HUES48 (cell line): Measurements from ENCODE around the gene TFPI.

Experiments
- H3K27ac ChIP-seq: one replicate; pipeline ENCODE4 v1.7.0; 2013; ENCODE audit warnings: low read depth, low read length, inconsistent platforms
- H3K27me3 ChIP-seq: 2 replicates; pipeline ENCODE4 v1.6.1; 2013; ENCODE audit warnings: mild to moderate bottlenecking, low read length; ENCODE audit not compliant: control insufficient read depth, insufficient read depth
- H3K36me3 ChIP-seq: 2 replicates; pipeline ENCODE4 v1.6.1; 2013; ENCODE audit warnings: low read length; ENCODE audit not compliant: control insufficient read depth, insufficient read depth
- H3K4me1 ChIP-seq: 2 replicates; pipeline ENCODE4 v1.6.1; 2013; ENCODE audit warnings: mild to moderate bottlenecking, low read length; ENCODE audit not compliant: control insufficient read depth, insufficient read depth
- H3K4me3 ChIP-seq: 2 replicates; pipeline ENCODE4 v1.5.1; 2013; ENCODE audit warnings: mild to moderate bottlenecking, low read depth, low read length
- H3K9ac ChIP-seq: 2 replicates; pipeline ENCODE4 v1.6.1; 2013; ENCODE audit warnings: mild to moderate bottlenecking, low read depth, low read length, moderate library complexity
- H3K9me3 ChIP-seq: 2 replicates; pipeline ENCODE4 v1.6.1; 2013; ENCODE audit warnings: low read length; ENCODE audit not compliant: control insufficient read depth, insufficient read depth

TFPI gene

DNA sequence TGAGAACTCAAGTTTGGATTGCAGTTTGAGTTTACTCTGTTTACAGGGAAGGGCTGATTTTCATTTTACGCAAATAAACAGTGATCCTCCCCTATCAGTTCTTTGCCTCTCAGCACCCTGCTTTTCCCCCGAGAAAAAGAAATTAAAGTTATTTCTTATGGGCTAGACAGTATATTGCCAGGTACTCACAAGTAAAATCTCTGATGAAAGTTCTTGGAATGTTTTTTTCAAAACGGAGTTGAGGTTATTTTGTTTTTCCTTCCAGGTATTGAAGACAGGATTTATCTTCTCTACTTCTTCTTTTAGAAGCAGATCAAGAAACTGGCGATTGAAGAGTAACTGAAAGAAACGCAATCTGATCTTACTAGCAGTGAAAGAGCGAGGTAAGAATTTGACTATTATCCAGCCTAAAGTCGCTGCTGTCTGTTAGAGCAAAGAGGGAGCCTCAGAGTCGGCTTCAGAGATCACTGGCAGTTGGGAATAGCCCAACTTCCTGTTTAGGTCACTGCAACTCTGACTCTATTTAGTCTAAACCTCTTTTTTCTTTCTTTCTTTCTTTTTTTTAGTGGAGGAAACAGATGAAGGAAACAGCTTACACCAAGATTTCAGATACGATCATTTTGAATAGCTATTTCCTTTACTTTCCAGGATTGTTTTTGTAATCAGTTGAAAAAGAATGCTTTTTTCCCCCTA, at the start of gene TFPI:
TFPI (minus strand) TSS at position 425 of the 693 bp plus-strand sequence. CDS start 50,667 bp downstream, outside the sequence.
- H3K9me3 ChIP-seq, result peaks cover 4% of the 10 kb centered on the region; the same call in 1 of the 2 replicates
- H3K27ac ChIP-seq, result peak within 1 kb of the TSS; percentile 77
- peaks cover 13% of the 10 kb centered on the region for H3K4me1 ChIP-seq
- H3K36me3 ChIP-seq, result peaks cover 5% of the 10 kb centered on the region; the same call in 1 of the 2 replicates
- H3K4me3 ChIP-seq, result peak within 1 kb of the TSS; percentile 44; the same call in 1 of the 2 replicates
- H3K27me3 ChIP-seq, result no peaks in the 10 kb centered on the region
- peak within 1 kb of the TSS; percentile 28; the same call in 1 of the 2 replicates for H3K9ac ChIP-seq

DNA sequence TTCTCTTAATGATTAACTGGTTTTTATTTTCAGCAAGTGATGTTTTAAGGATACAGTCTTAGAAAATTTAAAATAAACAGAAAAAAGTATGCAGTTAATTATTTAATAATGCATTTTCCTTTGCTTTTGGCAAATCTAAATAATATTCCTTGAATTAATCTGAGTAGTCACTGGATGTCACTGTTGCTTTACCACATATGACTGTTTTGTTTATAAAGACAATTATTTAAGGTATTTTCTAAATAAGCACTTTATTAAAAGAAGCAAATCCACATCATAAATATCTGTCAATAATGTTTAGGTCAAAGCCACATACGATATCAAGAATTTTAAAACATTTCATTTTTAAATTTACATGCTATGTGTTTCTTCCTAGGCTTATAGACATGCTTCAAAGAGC, 40.6 kb upstream of the TFPI start:
- H3K9ac ChIP-seq, result no peak overlapping the region
- H3K36me3 ChIP-seq, result no peaks in the 10 kb centered on the region
- no peaks in the 10 kb centered on the region for H3K27me3 ChIP-seq
- peaks cover 8% of the 10 kb centered on the region for H3K4me1 ChIP-seq
- no peak overlapping the region for H3K27ac ChIP-seq
- 0 out of 2 replicates have a peak, but pooled peaks cover 4% of the 10 kb centered on the region for H3K9me3 ChIP-seq
- H3K4me3 ChIP-seq, result no peak overlapping the region

DNA sequence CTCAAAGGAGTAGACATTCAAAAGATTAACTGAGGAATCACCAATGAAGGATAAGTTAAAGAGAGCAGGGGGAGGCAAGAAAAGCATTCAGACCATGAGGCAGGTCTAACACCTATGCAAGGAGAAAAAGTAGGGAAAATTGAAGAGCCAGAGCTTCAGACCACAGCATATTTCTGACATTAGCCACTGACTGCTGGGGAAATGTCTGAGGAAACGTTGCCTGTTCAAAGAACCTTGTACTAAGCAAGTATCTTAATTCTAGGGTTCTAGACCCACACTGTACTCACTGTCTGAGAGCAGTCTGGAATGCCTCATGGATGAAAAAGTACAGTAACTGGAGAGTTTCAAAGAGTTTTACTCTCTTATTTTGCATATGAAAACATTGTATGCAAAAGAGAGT, 39.5 kb upstream of the TFPI start:
- Histone ChIP-seq H3K27ac (no peak overlapping the region), H3K36me3 (no peaks in the 10 kb centered on the region), H3K4me1 (peaks cover 13% of the 10 kb centered on the region), H3K27me3 (no peaks in the 10 kb centered on the region), H3K4me3 (no peak overlapping the region), H3K9me3 (0 out of 2 replicates have a peak, but pooled peaks cover 4% of the 10 kb centered on the region), H3K9ac (no peak overlapping the region)

DNA sequence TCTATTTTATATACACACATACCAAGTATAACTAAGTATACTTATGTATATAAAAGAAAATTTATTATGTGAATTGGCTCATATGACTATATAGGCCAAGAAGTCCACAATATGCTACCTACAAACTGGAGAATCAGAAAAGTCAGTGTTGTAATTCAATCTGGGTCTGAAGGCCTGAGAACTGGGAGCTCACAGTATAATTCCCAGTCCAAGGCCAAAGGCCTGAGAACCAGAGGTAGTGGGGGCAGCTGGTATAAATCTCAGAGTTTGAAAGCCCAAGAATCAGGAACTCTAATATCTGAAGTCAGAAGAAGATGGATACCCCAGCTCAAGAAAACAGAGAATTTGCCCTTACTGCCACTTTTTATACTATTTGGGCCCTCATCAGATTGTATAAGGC, 38.9 kb upstream of the TFPI start:
- H3K27ac ChIP-seq, result no peak overlapping the region
- 0 out of 2 replicates have a peak, but pooled peaks cover 4% of the 10 kb centered on the region for H3K9me3 ChIP-seq
- no peaks in the 10 kb centered on the region for H3K36me3 ChIP-seq
- peaks cover 13% of the 10 kb centered on the region for H3K4me1 ChIP-seq
- H3K27me3 ChIP-seq, result no peaks in the 10 kb centered on the region
- H3K4me3 ChIP-seq, result no peak overlapping the region
- H3K9ac ChIP-seq, result no peak overlapping the region

GRCh38 chr2:187590175-187590574, 35.9 kb upstream of the TFPI start:
- Histone ChIP-seq H3K36me3 (no peaks in the 10 kb centered on the region), H3K4me3 (no peak overlapping the region), H3K9ac (no peak overlapping the region), H3K4me1 (peaks cover 13% of the 10 kb centered on the region), H3K27me3 (no peaks in the 10 kb centered on the region), H3K9me3 (0 out of 2 replicates have a peak, but pooled peaks cover 4% of the 10 kb centered on the region), H3K27ac (no peak overlapping the region)

DNA sequence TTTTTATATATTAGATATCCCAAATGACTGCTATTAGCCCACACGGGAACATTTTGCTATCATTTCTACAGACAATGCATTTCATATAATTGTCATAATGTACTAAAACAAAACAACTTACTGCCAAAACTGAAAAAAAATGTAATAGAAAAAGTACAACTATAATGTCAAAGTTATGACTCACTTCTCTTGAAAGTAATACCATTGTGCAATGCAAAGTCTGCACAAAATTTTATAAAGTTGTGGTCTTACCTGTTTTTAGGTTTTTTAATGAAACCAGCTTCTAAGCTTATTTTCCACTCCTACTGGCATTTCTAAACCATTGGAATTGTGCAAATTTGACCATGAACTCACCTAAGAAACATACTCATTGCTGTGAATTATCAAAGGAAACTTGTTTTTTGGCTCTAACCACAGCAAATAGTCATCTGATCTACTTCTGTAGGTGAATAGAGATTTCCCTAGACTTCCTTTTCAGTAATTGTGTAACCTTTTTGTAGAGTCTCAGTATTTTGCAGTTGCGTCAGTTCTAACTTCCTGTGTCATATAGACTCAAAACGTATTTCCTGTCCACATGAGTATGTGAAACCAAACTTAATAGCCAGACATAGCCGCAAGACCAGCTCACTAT, 31.9 kb upstream of the TFPI start:
- no peak overlapping the region for H3K4me3 ChIP-seq
- no peak overlapping the region for H3K9ac ChIP-seq
- H3K27me3 ChIP-seq, result no peaks in the 10 kb centered on the region
- no peak overlapping the region for H3K27ac ChIP-seq
- H3K4me1 ChIP-seq, result peaks cover 7% of the 10 kb centered on the region
- no peaks in the 10 kb centered on the region for H3K36me3 ChIP-seq
- 0 out of 2 replicates have a peak, but pooled peaks cover 1% of the 10 kb centered on the region for H3K9me3 ChIP-seq

GRCh38 chr2:187581125-187581896, 27.1 kb upstream of the TFPI start:
- Histone ChIP-seq H3K4me3 (no peak overlapping the region; the same call in 1 of the 2 replicates), H3K9ac (no peak overlapping the region), H3K4me1 (peaks cover 17% of the 10 kb centered on the region), H3K27ac (no peak overlapping the region), H3K27me3 (no peaks in the 10 kb centered on the region), H3K36me3 (no peaks in the 10 kb centered on the region), H3K9me3 (no peaks in the 10 kb centered on the region)

GRCh38 chr2:187580462-187581124, 26.4 kb upstream of the TFPI start:
- H3K27ac ChIP-seq, result no peak overlapping the region
- no peak overlapping the region; the same call in 1 of the 2 replicates for H3K4me3 ChIP-seq

DNA sequence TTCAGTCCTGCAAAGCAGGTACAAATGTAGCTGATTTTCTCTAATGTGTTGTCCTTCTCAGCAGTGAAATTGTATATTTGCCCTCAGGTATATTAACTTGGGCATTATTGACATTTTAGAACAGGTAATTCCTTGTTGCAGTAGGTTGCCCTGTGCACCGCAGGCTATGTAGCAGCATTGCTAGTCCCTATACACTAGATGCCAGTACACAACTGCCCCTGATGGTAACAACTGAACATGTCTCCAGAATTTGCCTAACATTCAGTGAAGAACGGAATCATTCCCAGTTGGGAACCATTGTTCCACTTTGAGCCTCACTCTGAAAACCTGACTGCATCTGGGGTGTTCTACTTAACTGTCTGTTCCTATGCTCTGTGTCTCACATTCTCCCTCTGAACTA, 23.1 kb upstream of the TFPI start:
- Histone ChIP-seq H3K9ac (no peak overlapping the region), H3K27me3 (no peaks in the 10 kb centered on the region), H3K4me1 (peaks cover 34% of the 10 kb centered on the region), H3K9me3 (0 out of 2 replicates have a peak, but pooled peaks cover 5% of the 10 kb centered on the region), H3K4me3 (no peak overlapping the region), H3K27ac (peak overlapping the region; percentile 15), H3K36me3 (no peaks in the 10 kb centered on the region)

More at GRCh38 chr2:187580462-187581124, 26.4 kb upstream of the TFPI start:
- no peaks in the 10 kb centered on the region for H3K27me3 ChIP-seq
- H3K9ac ChIP-seq, result no peak overlapping the region
- no peaks in the 10 kb centered on the region for H3K9me3 ChIP-seq
- peaks cover 23% of the 10 kb centered on the region for H3K4me1 ChIP-seq
- no peaks in the 10 kb centered on the region for H3K36me3 ChIP-seq

- H3K36me3 ChIP-seq, result no peaks in the 10 kb centered on the region
Observed at GRCh38 chr2:187576906-187577305, 22.7 kb upstream of the TFPI start.

More at GRCh38 chr2:187576906-187577305, 22.7 kb upstream of the TFPI start:
- Histone ChIP-seq H3K4me1 (peaks cover 34% of the 10 kb centered on the region), H3K27me3 (no peaks in the 10 kb centered on the region), H3K9ac (no peak overlapping the region), H3K9me3 (0 out of 2 replicates have a peak, but pooled peaks cover 5% of the 10 kb centered on the region), H3K4me3 (no peak overlapping the region), H3K27ac (peak overlapping the region; percentile 15)
